IPS-18c (cell line): ENCODE data around the gene DCLK1.
"Not testable (repeated sequence)": the region's sequence is repeated elsewhere in the genome, so short reads cannot be mapped to it uniquely, and the experiment has no call there.

Experiments
- H3K4me3 ChIP-seq: 2 replicates; pipeline ENCODE4 v1.7.0; 2013; ENCODE audit warnings: low read depth, mild to moderate bottlenecking, low read length, moderate library complexity; ENCODE audit not compliant: insufficient read depth
- H3K9me3 ChIP-seq: one replicate; pipeline ENCODE4 v1.6.1; 2013; ENCODE audit warnings: mild to moderate bottlenecking, low read length, moderate library complexity; ENCODE audit not compliant: control insufficient read depth, insufficient read depth

DCLK1 gene

GRCh38 chr13:36101157-36101556 lies 30.0 kb downstream of the DCLK1 start:
- no peak overlapping the region for H3K4me3 ChIP-seq
- no peaks in the 10 kb centered on the region for H3K9me3 ChIP-seq

GRCh38 chr13:36098080-36098479 lies 33.1 kb downstream of the DCLK1 start:
- no peak overlapping the region for H3K4me3 ChIP-seq
- H3K9me3 ChIP-seq: no peaks in the 10 kb centered on the region

- no peaks in the 10 kb centered on the region for H3K9me3 ChIP-seq
- no peak overlapping the region for H3K4me3 ChIP-seq
Measured at GRCh38 chr13:36096461-36097416, 34.4 kb downstream of the DCLK1 start.

- no peaks in the 10 kb centered on the region for H3K9me3 ChIP-seq
- H3K4me3 ChIP-seq: no peak overlapping the region
Measured at GRCh38 chr13:36094478-36094877, 36.7 kb downstream of the DCLK1 start.

- H3K9me3 ChIP-seq: no peaks in the 10 kb centered on the region
- no peak overlapping the region for H3K4me3 ChIP-seq
Measured at GRCh38 chr13:36090592-36090991, 40.6 kb downstream of the DCLK1 start.

- no peak overlapping the region for H3K4me3 ChIP-seq
- H3K9me3 ChIP-seq: no peaks in the 10 kb centered on the region
Measured at GRCh38 chr13:36089130-36089647, 42.0 kb downstream of the DCLK1 start.

- Histone ChIP-seq H3K4me3 (no peak overlapping the region), H3K9me3 (no peaks in the 10 kb centered on the region)
Measured at GRCh38 chr13:36088463-36088862, 42.7 kb downstream of the DCLK1 start.

GRCh38 chr13:36088001-36088400 lies 43.2 kb downstream of the DCLK1 start:
- Histone ChIP-seq H3K4me3 (no peak overlapping the region), H3K9me3 (no peaks in the 10 kb centered on the region)

GRCh38 chr13:36086117-36086516 lies 45.1 kb downstream of the DCLK1 start:
- Histone ChIP-seq H3K9me3 (no peaks in the 10 kb centered on the region), H3K4me3 (no peak overlapping the region)

- Histone ChIP-seq H3K9me3 (no peaks in the 10 kb centered on the region), H3K4me3 (no peak overlapping the region)
Measured at GRCh38 chr13:36084131-36084530, 47.1 kb downstream of the DCLK1 start.

GRCh38 chr13:36082806-36083205 lies 48.4 kb downstream of the DCLK1 start:
- Histone ChIP-seq H3K4me3 (no peak overlapping the region), H3K9me3 (no peaks in the 10 kb centered on the region)

- H3K4me3 ChIP-seq: no peak overlapping the region
Measured at GRCh38 chr13:36082396-36082795, 48.8 kb downstream of the DCLK1 start.

GRCh38 chr13:36076211-36076610 lies 55.0 kb downstream of the DCLK1 start:
- no peaks in the 10 kb centered on the region for H3K9me3 ChIP-seq
- no peak overlapping the region for H3K4me3 ChIP-seq

More at GRCh38 chr13:36082396-36082795, 48.8 kb downstream of the DCLK1 start:
- H3K9me3 ChIP-seq: no peaks in the 10 kb centered on the region

GRCh38 chr13:36074659-36075058 lies 56.5 kb downstream of the DCLK1 start:
- no peak overlapping the region for H3K4me3 ChIP-seq
- H3K9me3 ChIP-seq: no peaks in the 10 kb centered on the region

- Histone ChIP-seq H3K9me3 (no peaks in the 10 kb centered on the region), H3K4me3 (no peak overlapping the region)
Measured at GRCh38 chr13:36072152-36072935, 58.8 kb downstream of the DCLK1 start.

- not testable (repeated sequence) for H3K9me3 ChIP-seq, H3K4me3 ChIP-seq
Measured at GRCh38 chr13:36070504-36071192, 60.5 kb downstream of the DCLK1 start.

GRCh38 chr13:36069881-36070366 lies 61.3 kb downstream of the DCLK1 start:
- Histone ChIP-seq H3K4me3 (no peak overlapping the region), H3K9me3 (no peaks in the 10 kb centered on the region)
